ENCODE results near the gene MS4A6E. TPM values are rescaled to one million over a fixed set of nuclear protein-coding genes. Genes with fewer than 3 reads are reported as not detected.
"Not testable (repeated sequence)": the region's sequence is repeated elsewhere in the genome, so short reads cannot be mapped to it uniquely, and the experiment has no call there.

Gene MS4A6E
- total RNA-seq, 1 donor from 2014 or later = not detected

DNA sequence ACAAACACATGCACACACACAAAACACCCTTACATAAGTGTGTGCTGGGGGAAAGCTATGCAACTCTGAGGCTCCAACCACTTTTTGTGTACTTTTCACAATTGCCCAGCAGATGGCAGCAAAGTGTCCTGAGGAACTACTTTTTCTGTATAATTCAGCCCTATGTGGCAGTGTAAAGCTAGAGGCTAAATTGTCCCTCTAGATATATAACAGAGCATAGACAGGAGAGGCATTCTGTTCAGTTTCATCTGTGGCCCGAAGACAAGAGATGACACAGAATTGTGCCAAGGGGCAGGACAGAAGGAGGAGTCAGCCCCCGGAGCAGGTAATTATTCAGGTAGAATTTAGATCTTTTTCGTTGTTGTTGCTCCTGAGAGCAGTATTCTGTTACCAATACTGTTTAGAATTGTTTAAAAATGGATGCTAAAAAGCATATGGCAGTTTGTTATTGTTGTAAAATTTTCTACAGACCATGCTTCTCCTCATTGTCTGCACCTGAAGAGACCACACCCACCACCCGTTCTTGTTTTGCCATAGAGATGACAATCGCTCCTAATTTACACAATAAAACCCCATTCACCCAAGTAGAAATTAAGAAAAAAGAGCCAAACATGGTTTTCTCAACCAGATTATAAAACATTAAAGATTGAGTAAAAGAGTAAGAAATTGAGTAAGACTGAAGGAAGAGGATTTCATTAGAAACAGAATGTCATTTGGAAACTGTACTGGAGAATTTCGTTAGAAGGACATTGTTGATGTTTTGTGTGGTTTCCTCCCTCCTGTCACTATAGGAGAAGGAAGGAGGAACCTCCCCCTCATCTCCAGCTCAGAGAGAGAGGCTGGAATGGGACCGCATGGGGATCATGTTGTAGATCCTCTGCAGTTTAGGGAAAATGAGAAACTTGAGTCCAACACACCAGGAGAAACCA is 36.8 kb downstream of the MS4A6E start:
- no peak for DNase-seq (ENCODE audit: low read depth)
- TF ChIP-seq, protein P1, sequence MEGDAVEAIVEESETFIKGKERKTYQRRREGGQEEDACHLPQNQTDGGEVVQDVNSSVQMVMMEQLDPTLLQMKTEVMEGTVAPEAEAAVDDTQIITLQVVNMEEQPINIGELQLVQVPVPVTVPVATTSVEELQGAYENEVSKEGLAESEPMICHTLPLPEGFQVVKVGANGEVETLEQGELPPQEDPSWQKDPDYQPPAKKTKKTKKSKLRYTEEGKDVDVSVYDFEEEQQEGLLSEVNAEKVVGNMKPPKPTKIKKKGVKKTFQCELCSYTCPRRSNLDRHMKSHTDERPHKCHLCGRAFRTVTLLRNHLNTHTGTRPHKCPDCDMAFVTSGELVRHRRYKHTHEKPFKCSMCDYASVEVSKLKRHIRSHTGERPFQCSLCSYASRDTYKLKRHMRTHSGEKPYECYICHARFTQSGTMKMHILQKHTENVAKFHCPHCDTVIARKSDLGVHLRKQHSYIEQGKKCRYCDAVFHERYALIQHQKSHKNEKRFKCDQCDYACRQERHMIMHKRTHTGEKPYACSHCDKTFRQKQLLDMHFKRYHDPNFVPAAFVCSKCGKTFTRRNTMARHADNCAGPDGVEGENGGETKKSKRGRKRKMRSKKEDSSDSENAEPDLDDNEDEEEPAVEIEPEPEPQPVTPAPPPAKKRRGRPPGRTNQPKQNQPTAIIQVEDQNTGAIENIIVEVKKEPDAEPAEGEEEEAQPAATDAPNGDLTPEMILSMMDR (conservative IDR thresholded peaks at IDR 0.05; ENCODE audit: low read depth, low read length) = peak; percentile 73
- no peak overlapping the region for H3K4me3 ChIP-seq (ENCODE audit: low read depth, low read length)

DNA sequence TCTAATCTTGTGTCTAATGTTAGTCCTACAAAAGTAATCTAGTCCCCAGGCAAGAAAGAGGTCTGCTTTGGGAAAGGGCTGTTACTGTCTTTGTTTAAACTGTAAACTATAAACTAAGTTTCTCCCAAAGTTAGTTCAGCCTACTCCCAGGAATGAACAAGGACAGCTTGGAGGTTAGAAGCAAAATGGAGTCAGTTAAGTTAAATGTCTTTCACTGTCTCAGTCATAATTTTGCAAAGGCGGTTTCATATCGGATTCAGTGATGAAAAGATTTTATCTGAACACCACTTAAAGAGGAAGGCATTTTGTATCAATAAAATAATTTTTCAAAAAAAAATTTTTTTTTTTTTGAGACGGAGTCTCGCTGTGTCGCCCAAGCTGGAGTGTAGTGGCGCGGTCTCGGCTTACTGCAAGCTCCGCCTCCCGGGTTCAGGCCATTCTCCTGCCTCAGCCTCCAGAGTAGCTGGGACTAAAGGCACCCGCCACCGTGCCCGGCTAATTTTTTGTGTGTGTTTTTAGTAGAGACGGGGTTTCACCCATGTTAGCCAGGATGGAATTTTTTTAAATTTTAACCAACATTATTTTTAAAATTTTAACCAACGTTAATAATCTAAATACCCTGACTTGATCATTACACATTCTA is 39.3 kb downstream of the MS4A6E start:
- not testable (repeated sequence) for H3K4me3 ChIP-seq (ENCODE audit: low read depth, low read length); DNase-seq (ENCODE audit: low read depth)

DNA sequence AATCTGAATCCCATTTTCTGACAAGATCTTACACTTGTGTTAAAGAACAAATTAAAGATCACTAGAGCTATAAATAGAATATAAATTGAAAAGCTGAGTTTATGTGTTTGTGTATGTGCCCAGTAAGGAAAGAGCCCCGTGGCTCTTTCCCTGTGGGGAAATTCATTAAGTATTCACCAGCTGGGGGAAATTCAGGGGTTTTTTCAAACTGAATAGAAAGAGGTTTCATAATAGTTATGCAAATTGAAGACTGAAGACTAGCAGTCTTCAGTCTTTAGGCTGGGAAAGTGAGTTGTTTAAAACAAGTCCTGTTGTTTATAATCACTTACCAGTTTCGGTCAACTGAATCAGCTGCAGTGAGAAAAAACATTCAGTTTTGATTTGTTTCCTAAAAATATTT is 40.0 kb downstream of the MS4A6E start:
- TF ChIP-seq, protein P1 (conservative IDR thresholded peaks at IDR 0.05; ENCODE audit: low read depth, low read length) = no peak
- no peak overlapping the region for H3K4me3 ChIP-seq (ENCODE audit: low read depth, low read length)
- no peak for DNase-seq (ENCODE audit: low read depth)

- H3K4me3 ChIP-seq (ENCODE audit: low read depth, low read length) = no peak overlapping the region
- TF ChIP-seq, protein P1 (conservative IDR thresholded peaks at IDR 0.05; ENCODE audit: low read depth, low read length) = no peak
- DNase-seq (ENCODE audit: low read depth) = no peak
Measured at GRCh38 chr11:60367896-60368295, 40.8 kb downstream of the MS4A6E start.

GRCh38 chr11:60370252-60370810 is 43.3 kb downstream of the MS4A6E start:
- TF ChIP-seq, protein P1 (conservative IDR thresholded peaks at IDR 0.05; ENCODE audit: low read depth, low read length) = no peak
- DNase-seq (ENCODE audit: low read depth) = no peak
- H3K4me3 ChIP-seq (ENCODE audit: low read depth, low read length) = no peak overlapping the region

- TF ChIP-seq, protein P1 (conservative IDR thresholded peaks at IDR 0.05; ENCODE audit: low read depth, low read length) = no peak
- DNase-seq (ENCODE audit: low read depth) = no peak
- no peak overlapping the region for H3K4me3 ChIP-seq (ENCODE audit: low read depth, low read length)
Measured at GRCh38 chr11:60370811-60371298, 43.8 kb downstream of the MS4A6E start.

DNA sequence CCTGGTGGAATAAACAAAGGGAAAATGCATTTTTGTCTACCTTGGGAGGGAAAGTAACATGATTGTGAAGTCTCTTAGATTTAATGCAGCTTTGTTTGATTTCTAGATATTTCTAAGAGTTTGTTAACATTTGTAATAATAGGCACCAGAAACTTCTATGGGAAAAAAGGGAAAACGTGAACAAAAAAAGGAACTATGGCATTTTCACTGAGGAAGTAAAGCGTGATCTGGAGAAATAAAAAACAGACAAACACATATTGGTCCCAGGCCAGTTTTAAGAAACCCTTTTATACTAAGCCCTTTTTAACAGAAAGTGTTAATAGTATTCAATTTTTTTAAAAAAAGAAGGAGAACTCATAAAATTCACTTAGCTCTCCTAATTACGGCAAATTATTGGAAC is 44.3 kb downstream of the MS4A6E start:
- no peak overlapping the region for H3K4me3 ChIP-seq (ENCODE audit: low read depth, low read length)
- TF ChIP-seq, protein P1 (conservative IDR thresholded peaks at IDR 0.05; ENCODE audit: low read depth, low read length) = no peak
- no peak for DNase-seq (ENCODE audit: low read depth)
